ENCODE data around the gene CHDH. TPM values are rescaled to one million over a fixed set of nuclear protein-coding genes. Genes with fewer than 3 reads are reported as not detected.
A peak's percentile ranks its signal among the peaks of the same experiment; 100 is the strongest.

Gene CHDH
- total and polyA plus RNA-seq, 10 donors: 0.19 to 4.9 (median 0.62) TPM

DNA sequence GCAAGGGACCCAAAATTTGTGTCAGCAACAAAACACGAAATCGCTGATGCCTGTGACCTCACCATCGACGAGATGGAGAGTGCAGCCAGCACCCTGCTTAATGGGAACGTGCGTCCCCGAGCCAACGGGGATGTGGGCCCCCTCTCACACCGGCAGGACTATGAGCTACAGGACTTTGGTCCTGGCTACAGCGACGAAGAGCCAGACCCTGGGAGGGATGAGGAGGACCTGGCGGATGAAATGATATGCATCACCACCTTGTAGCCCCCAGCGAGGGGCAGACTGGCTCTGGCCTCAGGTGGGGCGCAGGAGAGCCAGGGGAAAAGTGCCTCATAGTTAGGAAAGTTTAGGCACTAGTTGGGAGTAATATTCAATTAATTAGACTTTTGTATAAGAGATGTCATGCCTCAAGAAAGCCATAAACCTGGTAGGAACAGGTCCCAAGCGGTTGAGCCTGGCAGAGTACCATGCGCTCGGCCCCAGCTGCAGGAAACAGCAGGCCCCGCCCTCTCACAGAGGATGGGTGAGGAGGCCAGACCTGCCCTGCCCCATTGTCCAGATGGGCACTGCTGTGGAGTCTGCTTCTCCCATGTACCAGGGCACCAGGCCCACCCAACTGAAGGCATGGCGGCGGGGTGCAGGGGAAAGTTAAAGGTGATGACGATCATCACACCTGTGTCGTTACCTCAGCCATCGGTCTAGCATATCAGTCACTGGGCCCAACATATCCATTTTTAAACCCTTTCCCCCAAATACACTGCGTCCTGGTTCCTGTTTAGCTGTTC, 34.9 kb downstream of the CHDH start:
- Histone ChIP-seq H3K36me3 (peaks cover 0 to 43% (median 0%) of the 10 kb centered on the region in 6 donors), H3K27me3 (replicated peaks in 1 of 7) (peaks cover 0 to under 1% (median 0%) of the 10 kb centered on the region in 7 donors), H3K27ac (no peak overlapping the region), H3K4me3 (no peak overlapping the region), H3K4me1 (no peaks in the 10 kb centered on the region), H3K9me3 (no peaks in the 10 kb centered on the region)
- no peak for TF ChIP-seq CTCF (IDR thresholded peaks at IDR 0.05 in 8 of 11, conservative IDR thresholded peaks at IDR 0.05 in 3 of 11)
- no peak for TF ChIP-seq POLR2AphosphoS5 (IDR thresholded peaks at IDR 0.05)
- no peak for TF ChIP-seq POLR2A (IDR thresholded peaks at IDR 0.05)
- peak; percentile 67 for DNase-seq
- WGBS, 5 donors: 91 to 95% (median 93%) methylated on average over 20 to 24 of the region's 24 CpGs
- intact Hi-C loops (cut with DNase I; ENCODE audit: low total_unique reads): no loop called here

- no peak overlapping the region for H3K27ac ChIP-seq
- H3K36me3 ChIP-seq: peaks cover 0 to 29% (median 0%) of the 10 kb centered on the region in 6 donors
- H3K9me3 ChIP-seq: no peaks in the 10 kb centered on the region
- H3K4me1 ChIP-seq: no peaks in the 10 kb centered on the region
- intact Hi-C loops (cut with DNase I; ENCODE audit: low total_unique reads): no loop called here
- 87 to 91% (median 89%) methylated on average over 20 to 28 of the region's 28 CpGs for WGBS, 5 donors
- H3K4me3 ChIP-seq: no peak overlapping the region
- H3K27me3 ChIP-seq (replicated peaks in 1 of 7): peaks cover 0 to 4% (median 0%) of the 10 kb centered on the region in 7 donors
- TF ChIP-seq POLR2AphosphoS5 (IDR thresholded peaks at IDR 0.05) (no peak), CTCF (IDR thresholded peaks at IDR 0.05 in 8 of 11, conservative IDR thresholded peaks at IDR 0.05 in 3 of 11) (no peak), POLR2A (IDR thresholded peaks at IDR 0.05) (no peak)
- peak; percentile 54 for DNase-seq
These were observed 36.3 kb downstream of the CHDH start for GRCh38 chr3:53809764-53810400.

- Histone ChIP-seq H3K4me3 (no peak overlapping the region), H3K9me3 (no peaks in the 10 kb centered on the region), H3K36me3 (peaks cover 0 to 27% (median 0%) of the 10 kb centered on the region in 6 donors), H3K4me1 (no peaks in the 10 kb centered on the region), H3K27ac (no peak overlapping the region), H3K27me3 (replicated peaks in 1 of 7) (peaks cover 0 to 4% (median 0%) of the 10 kb centered on the region in 7 donors)
- WGBS, 5 donors: 86 to 92% (median 91%) methylated on average over 12 of the region's 12 CpGs
- intact Hi-C loops (cut with DNase I; ENCODE audit: low total_unique reads): no loop called here
- TF ChIP-seq CTCF (IDR thresholded peaks at IDR 0.05 in 8 of 11, conservative IDR thresholded peaks at IDR 0.05 in 3 of 11): no peak
- no peak for TF ChIP-seq POLR2AphosphoS5 (IDR thresholded peaks at IDR 0.05)
- no peak for DNase-seq
These were observed 37.0 kb downstream of the CHDH start for GRCh38 chr3:53809267-53809666.

DNA sequence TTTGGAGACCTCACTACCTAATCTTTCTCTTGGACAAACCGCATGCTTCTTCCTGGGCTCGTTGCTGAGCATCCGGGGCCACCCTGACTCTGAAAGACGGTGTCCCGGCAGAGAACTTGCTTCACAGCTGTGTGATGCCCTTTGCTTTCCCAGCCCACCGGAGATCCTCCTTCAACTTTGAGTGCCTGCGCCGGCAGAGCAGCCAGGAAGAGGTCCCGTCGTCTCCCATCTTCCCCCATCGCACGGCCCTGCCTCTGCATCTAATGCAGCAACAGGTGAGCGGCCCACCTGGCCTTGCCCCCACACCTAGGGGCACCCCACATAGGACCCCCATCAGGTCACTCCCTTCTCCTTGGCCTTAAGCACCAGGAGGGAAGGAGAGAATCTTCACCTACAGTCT, 37.7 kb downstream of the CHDH start:
- Histone ChIP-seq H3K9me3 (no peaks in the 10 kb centered on the region), H3K27ac (no peak overlapping the region), H3K4me1 (no peaks in the 10 kb centered on the region), H3K4me3 (no peak overlapping the region), H3K36me3 (peaks cover 0 to 27% (median 0%) of the 10 kb centered on the region in 6 donors), H3K27me3 (replicated peaks in 1 of 7) (peaks cover 0 to 4% (median 0%) of the 10 kb centered on the region in 7 donors)
- TF ChIP-seq POLR2AphosphoS5 (IDR thresholded peaks at IDR 0.05) (no peak), POLR2A (IDR thresholded peaks at IDR 0.05) (no peak), CTCF (IDR thresholded peaks at IDR 0.05 in 8 of 11, conservative IDR thresholded peaks at IDR 0.05 in 3 of 11) (no peak)
- 91 to 97% (median 93%) methylated on average over 13 of the region's 13 CpGs for WGBS, 5 donors
- intact Hi-C loops (cut with DNase I; ENCODE audit: low total_unique reads): no loop called here
- DNase-seq: peak; percentile 52
